Measurements from ENCODE around the gene STX17.

DNA sequence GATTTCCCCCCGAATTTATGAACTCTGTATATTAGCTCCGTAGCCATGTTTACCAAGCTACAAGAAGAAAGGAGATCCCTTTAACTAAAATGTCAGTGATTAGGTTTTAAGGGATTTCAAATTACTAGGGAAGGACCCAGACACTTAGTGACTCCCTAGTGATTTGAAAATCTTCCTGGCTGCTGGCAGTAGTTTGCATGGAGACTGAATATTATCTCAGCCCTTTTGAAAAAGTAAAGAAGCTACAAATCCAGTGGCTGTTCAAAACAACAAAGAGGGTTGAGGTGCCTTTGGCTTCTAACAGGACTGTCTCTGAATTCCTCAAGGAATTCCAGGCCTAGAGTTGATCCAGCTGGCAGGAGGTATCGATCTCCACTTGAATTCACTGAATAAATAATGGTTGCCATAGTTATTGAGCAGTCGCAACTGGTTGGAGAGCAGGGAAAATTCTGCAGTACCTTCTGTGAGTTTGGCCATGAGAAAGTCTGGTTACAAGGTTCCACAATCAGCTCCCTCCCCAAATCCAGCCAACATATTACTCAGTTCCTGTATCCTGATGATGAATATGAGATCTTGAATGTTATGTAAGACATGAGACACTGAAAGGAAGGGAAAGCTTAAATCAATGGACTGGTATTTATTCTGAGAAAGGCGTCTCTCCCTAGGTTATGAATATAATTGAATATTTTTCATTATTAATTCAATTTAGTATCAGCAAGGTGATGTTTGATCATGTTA, 47.0 kb upstream of the STX17 start:
- no peak for TF ChIP-seq EZH2phosphoT487 (IDR thresholded peaks at IDR 0.05; ENCODE audit: borderline replicate concordance)
- no peak for TF ChIP-seq YY1 (IDR thresholded peaks at IDR 0.05; ENCODE audit: extremely low read depth, insufficient replicate concordance, low read depth, low read length)
- TF ChIP-seq POLR2AphosphoS5 (IDR thresholded peaks at IDR 0.05; ENCODE audit: low read depth, low read length) = no peak
- TF ChIP-seq ZNF274 (IDR thresholded peaks at IDR 0.05; ENCODE audit: low read depth, low read length) = no peak
- TF ChIP-seq, protein P1, sequence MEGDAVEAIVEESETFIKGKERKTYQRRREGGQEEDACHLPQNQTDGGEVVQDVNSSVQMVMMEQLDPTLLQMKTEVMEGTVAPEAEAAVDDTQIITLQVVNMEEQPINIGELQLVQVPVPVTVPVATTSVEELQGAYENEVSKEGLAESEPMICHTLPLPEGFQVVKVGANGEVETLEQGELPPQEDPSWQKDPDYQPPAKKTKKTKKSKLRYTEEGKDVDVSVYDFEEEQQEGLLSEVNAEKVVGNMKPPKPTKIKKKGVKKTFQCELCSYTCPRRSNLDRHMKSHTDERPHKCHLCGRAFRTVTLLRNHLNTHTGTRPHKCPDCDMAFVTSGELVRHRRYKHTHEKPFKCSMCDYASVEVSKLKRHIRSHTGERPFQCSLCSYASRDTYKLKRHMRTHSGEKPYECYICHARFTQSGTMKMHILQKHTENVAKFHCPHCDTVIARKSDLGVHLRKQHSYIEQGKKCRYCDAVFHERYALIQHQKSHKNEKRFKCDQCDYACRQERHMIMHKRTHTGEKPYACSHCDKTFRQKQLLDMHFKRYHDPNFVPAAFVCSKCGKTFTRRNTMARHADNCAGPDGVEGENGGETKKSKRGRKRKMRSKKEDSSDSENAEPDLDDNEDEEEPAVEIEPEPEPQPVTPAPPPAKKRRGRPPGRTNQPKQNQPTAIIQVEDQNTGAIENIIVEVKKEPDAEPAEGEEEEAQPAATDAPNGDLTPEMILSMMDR (IDR thresholded peaks at IDR 0.05 in 2 of 3, conservative IDR thresholded peaks at IDR 0.05 in 1 of 3; ENCODE audit: borderline replicate concordance in 1 of 3, insufficient read depth in 1 of 3, low read depth in 2 of 3, low read length in 2 of 3) = no peak
- TF ChIP-seq, protein P2, sequence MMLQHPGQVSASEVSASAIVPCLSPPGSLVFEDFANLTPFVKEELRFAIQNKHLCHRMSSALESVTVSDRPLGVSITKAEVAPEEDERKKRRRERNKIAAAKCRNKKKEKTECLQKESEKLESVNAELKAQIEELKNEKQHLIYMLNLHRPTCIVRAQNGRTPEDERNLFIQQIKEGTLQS (IDR thresholded peaks at IDR 0.05) = no peak
- no peak for TF ChIP-seq POLR2A (IDR thresholded peaks at IDR 0.05; ENCODE audit: borderline replicate concordance, extremely low read depth, insufficient read depth, insufficient read length)
- TF ChIP-seq, protein P3, sequence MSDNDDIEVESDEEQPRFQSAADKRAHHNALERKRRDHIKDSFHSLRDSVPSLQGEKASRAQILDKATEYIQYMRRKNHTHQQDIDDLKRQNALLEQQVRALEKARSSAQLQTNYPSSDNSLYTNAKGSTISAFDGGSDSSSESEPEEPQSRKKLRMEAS (IDR thresholded peaks at IDR 0.05) = no peak
- no peak for TF ChIP-seq EZH2 (IDR thresholded peaks at IDR 0.05)
- TF ChIP-seq, protein P4, sequence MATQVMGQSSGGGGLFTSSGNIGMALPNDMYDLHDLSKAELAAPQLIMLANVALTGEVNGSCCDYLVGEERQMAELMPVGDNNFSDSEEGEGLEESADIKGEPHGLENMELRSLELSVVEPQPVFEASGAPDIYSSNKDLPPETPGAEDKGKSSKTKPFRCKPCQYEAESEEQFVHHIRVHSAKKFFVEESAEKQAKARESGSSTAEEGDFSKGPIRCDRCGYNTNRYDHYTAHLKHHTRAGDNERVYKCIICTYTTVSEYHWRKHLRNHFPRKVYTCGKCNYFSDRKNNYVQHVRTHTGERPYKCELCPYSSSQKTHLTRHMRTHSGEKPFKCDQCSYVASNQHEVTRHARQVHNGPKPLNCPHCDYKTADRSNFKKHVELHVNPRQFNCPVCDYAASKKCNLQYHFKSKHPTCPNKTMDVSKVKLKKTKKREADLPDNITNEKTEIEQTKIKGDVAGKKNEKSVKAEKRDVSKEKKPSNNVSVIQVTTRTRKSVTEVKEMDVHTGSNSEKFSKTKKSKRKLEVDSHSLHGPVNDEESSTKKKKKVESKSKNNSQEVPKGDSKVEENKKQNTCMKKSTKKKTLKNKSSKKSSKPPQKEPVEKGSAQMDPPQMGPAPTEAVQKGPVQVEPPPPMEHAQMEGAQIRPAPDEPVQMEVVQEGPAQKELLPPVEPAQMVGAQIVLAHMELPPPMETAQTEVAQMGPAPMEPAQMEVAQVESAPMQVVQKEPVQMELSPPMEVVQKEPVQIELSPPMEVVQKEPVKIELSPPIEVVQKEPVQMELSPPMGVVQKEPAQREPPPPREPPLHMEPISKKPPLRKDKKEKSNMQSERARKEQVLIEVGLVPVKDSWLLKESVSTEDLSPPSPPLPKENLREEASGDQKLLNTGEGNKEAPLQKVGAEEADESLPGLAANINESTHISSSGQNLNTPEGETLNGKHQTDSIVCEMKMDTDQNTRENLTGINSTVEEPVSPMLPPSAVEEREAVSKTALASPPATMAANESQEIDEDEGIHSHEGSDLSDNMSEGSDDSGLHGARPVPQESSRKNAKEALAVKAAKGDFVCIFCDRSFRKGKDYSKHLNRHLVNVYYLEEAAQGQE (IDR thresholded peaks at IDR 0.05; ENCODE audit: low read depth) = no peak
- TF ChIP-seq EGR1 (IDR thresholded peaks at IDR 0.05; ENCODE audit: low read depth) = no peak
- no peak for TF ChIP-seq JUND (IDR thresholded peaks at IDR 0.05)
- no peak for TF ChIP-seq ZFX (IDR thresholded peaks at IDR 0.05)
